Liver (tissue), 9 donors: Measurements from ENCODE around the gene IMPA2. TPM values are rescaled to one million over a fixed set of nuclear protein-coding genes. Genes with fewer than 3 reads are reported as not detected.

Source experiments
- DNase-seq: peaks from one replicate; pipeline ENCODE4 v3.0.0-alpha.2; 2017; ENCODE audit warnings: low spot score
- H3K27ac ChIP-seq, 2 donors: one replicate each; pipeline ENCODE4 v1.7.0; 2013; ENCODE audit warnings: inconsistent platforms in 2 of 2, low read length in 2 of 2, control low read depth in 1 of 2, low read depth in 1 of 2, mild to moderate bottlenecking in 1 of 2
- H3K27me3 ChIP-seq, 4 donors: one replicate each; pipeline versions ENCODE4 v1.6.1 to v1.7.0; 2013; ENCODE audit warnings: low read length in 3 of 4, inconsistent platforms in 1 of 4, mild to moderate bottlenecking in 1 of 4, moderate library complexity in 1 of 4; ENCODE audit not compliant: control insufficient read depth in 4 of 4, insufficient read depth in 4 of 4
- H3K36me3 ChIP-seq, 4 donors: one replicate each; pipeline versions ENCODE4 v1.6.1 to v1.7.0; 2013; ENCODE audit warnings: low read length in 3 of 4, mild to moderate bottlenecking in 3 of 4, low read depth in 1 of 4, moderate library complexity in 1 of 4; ENCODE audit not compliant: control insufficient read depth in 4 of 4, insufficient read depth in 3 of 4
- H3K4me1 ChIP-seq, 4 donors: one replicate each; pipeline versions ENCODE4 v1.6.1 to v1.7.0; 2013; ENCODE audit warnings: low read length in 3 of 4, mild to moderate bottlenecking in 3 of 4, moderate library complexity in 1 of 4; ENCODE audit not compliant: control insufficient read depth in 4 of 4, insufficient read depth in 4 of 4
- H3K4me3 ChIP-seq, 3 donors: one replicate each; pipeline versions ENCODE4 v1.6.1 to v1.7.0; 2013; ENCODE audit warnings: low read length in 3 of 3, control low read depth in 1 of 3, low read depth in 1 of 3, mild to moderate bottlenecking in 1 of 3
- H3K9ac ChIP-seq, 2 donors: one replicate each; pipeline ENCODE4 v1.7.0; 2013; ENCODE audit warnings: low read length in 2 of 2, mild to moderate bottlenecking in 2 of 2, moderate library complexity in 2 of 2, control low read depth in 1 of 2, low read depth in 1 of 2
- H3K9me3 ChIP-seq, 4 donors: one replicate each; pipeline versions ENCODE4 v1.6.1 to v1.7.0; 2013; ENCODE audit warnings: low read length in 3 of 4; ENCODE audit not compliant: control insufficient read depth in 4 of 4
- EGR1 ChIP-seq, 2 donors: IDR thresholded peaks; 2 replicates each; pipeline ENCODE4 v1.6.1; 2016 to 2018; ENCODE audit warnings: antibody characterized with exemption in 2 of 2, low read depth in 2 of 2
- FOXA2 ChIP-seq: IDR thresholded peaks from 2 replicates; pipeline ENCODE4 v1.6.1; 2016; ENCODE audit warnings: antibody characterized with exemption
- GABPA ChIP-seq, 2 donors: IDR thresholded peaks in 1 of 2; conservative IDR thresholded peaks in 1 of 2; 2 replicates each; pipeline ENCODE4 v1.6.1; 2016; ENCODE audit warnings: antibody characterized with exemption in 2 of 2, mild to moderate bottlenecking in 1 of 2, moderate library complexity in 1 of 2
- HNF4A ChIP-seq, 2 donors: conservative IDR thresholded peaks; 2 replicates each; pipeline ENCODE4 v1.6.1; 2016; ENCODE audit warnings: antibody characterized with exemption in 2 of 2, mild to moderate bottlenecking in 2 of 2
- JUND ChIP-seq, 2 donors: IDR thresholded peaks; 2 replicates each; pipeline ENCODE4 v1.6.1; 2016; ENCODE audit warnings: antibody characterized with exemption in 2 of 2
- NR2F2 ChIP-seq: IDR thresholded peaks from 2 replicates; pipeline ENCODE4 v1.6.1; 2016; ENCODE audit warnings: antibody characterized with exemption
- RXRA ChIP-seq, 2 donors: IDR thresholded peaks; 2 replicates each; pipeline ENCODE4 v1.6.1; 2017 to 2018; ENCODE audit warnings: antibody characterized with exemption in 2 of 2, mild to moderate bottlenecking in 1 of 2
- SP1 ChIP-seq: IDR thresholded peaks from 2 replicates; pipeline ENCODE4 v1.6.1; 2018; ENCODE audit warnings: antibody characterized with exemption, mild to moderate bottlenecking
- TAF1 ChIP-seq: conservative IDR thresholded peaks from 2 replicates; pipeline ENCODE4 v1.6.1; 2016; ENCODE audit warnings: antibody characterized with exemption, mild to moderate bottlenecking
- WGBS: extraction: QIAGEN DNeasy Blood & Tissue Kit; methylation state at CpG from one replicate; pipeline ENCODE4 v1.1.7; 2013; 5-methylcytosine and 5-hydroxymethylcytosine counted together
- polyA plus RNA-seq, 2 donors: library from polyadenylated mRNA; stranded (reverse) in 1 of 2; unstranded in 1 of 2; fragments of 200-250 nt in 1 of 2; fragments of >200 nt in 1 of 2; fragmentation: Nextera tagmentation in 1 of 2; extraction: Ambion mirVana in 1 of 2; gene quantifications; one replicate each; pipeline versions ENCODE4 v1.2.1 to v1.2.3, GENCODE V29; 2013 to 2015
- total RNA-seq, 2 donors: library from RNA; depleted of rRNA; stranded (reverse); fragments of >200 nt; gene quantifications; one replicate each; pipeline ENCODE4 v1.2.3, GENCODE V29; 2014
- TF ChIP-seq, protein P1 (sequence below): IDR thresholded peaks from 2 replicates; pipeline ENCODE4 v1.6.1; 2016; ENCODE audit warnings: antibody characterized with exemption
- TF ChIP-seq, protein P2 (sequence below): IDR thresholded peaks from 2 replicates; pipeline ENCODE4 v1.6.1; 2016; ENCODE audit warnings: antibody characterized with exemption, mild to moderate bottlenecking
- TF ChIP-seq, protein P3 (sequence below): IDR thresholded peaks from 2 replicates; pipeline ENCODE4 v1.6.1; 2016; ENCODE audit warnings: antibody characterized with exemption
- donor health status: healthy.
- donor health status: healthy.
- donor health status: healthy.
- donor health status: healthy.
- donor health status: healthy.

IMPA2 gene
- total and polyA plus RNA-seq, 4 donors = 27.5 to 55.8 (median 48.2) TPM

GRCh38 chr18:12059334-12060181 lies 78.3 kb downstream of the IMPA2 start:
- H3K4me3 ChIP-seq = no peak overlapping the region
- no peaks in the 10 kb centered on the region for H3K9me3 ChIP-seq
- H3K36me3 ChIP-seq = no peaks in the 10 kb centered on the region
- H3K27ac ChIP-seq = no peak overlapping the region
- 88% methylated on average over 16 of the region's 16 CpGs for WGBS
- TF ChIP-seq JUND (IDR thresholded peaks at IDR 0.05) = no peak
- TF ChIP-seq, protein P1, sequence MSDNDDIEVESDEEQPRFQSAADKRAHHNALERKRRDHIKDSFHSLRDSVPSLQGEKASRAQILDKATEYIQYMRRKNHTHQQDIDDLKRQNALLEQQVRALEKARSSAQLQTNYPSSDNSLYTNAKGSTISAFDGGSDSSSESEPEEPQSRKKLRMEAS = no peak
- TF ChIP-seq NR2F2 = no peak
- no peak for TF ChIP-seq RXRA (IDR thresholded peaks at IDR 0.05)
- TF ChIP-seq, protein P2, sequence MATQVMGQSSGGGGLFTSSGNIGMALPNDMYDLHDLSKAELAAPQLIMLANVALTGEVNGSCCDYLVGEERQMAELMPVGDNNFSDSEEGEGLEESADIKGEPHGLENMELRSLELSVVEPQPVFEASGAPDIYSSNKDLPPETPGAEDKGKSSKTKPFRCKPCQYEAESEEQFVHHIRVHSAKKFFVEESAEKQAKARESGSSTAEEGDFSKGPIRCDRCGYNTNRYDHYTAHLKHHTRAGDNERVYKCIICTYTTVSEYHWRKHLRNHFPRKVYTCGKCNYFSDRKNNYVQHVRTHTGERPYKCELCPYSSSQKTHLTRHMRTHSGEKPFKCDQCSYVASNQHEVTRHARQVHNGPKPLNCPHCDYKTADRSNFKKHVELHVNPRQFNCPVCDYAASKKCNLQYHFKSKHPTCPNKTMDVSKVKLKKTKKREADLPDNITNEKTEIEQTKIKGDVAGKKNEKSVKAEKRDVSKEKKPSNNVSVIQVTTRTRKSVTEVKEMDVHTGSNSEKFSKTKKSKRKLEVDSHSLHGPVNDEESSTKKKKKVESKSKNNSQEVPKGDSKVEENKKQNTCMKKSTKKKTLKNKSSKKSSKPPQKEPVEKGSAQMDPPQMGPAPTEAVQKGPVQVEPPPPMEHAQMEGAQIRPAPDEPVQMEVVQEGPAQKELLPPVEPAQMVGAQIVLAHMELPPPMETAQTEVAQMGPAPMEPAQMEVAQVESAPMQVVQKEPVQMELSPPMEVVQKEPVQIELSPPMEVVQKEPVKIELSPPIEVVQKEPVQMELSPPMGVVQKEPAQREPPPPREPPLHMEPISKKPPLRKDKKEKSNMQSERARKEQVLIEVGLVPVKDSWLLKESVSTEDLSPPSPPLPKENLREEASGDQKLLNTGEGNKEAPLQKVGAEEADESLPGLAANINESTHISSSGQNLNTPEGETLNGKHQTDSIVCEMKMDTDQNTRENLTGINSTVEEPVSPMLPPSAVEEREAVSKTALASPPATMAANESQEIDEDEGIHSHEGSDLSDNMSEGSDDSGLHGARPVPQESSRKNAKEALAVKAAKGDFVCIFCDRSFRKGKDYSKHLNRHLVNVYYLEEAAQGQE = no peak
- TF ChIP-seq EGR1 (IDR thresholded peaks at IDR 0.05; ENCODE audit: low read depth in 2 of 2) = no peak
- no peak for TF ChIP-seq FOXA2
- TF ChIP-seq, protein P3, sequence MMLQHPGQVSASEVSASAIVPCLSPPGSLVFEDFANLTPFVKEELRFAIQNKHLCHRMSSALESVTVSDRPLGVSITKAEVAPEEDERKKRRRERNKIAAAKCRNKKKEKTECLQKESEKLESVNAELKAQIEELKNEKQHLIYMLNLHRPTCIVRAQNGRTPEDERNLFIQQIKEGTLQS = no peak
- no peak for TF ChIP-seq TAF1
- DNase-seq = no peak
- H3K4me1 ChIP-seq = no peaks in the 10 kb centered on the region
- no peaks in the 10 kb centered on the region for H3K27me3 ChIP-seq
- no peak overlapping the region for H3K9ac ChIP-seq

DNA sequence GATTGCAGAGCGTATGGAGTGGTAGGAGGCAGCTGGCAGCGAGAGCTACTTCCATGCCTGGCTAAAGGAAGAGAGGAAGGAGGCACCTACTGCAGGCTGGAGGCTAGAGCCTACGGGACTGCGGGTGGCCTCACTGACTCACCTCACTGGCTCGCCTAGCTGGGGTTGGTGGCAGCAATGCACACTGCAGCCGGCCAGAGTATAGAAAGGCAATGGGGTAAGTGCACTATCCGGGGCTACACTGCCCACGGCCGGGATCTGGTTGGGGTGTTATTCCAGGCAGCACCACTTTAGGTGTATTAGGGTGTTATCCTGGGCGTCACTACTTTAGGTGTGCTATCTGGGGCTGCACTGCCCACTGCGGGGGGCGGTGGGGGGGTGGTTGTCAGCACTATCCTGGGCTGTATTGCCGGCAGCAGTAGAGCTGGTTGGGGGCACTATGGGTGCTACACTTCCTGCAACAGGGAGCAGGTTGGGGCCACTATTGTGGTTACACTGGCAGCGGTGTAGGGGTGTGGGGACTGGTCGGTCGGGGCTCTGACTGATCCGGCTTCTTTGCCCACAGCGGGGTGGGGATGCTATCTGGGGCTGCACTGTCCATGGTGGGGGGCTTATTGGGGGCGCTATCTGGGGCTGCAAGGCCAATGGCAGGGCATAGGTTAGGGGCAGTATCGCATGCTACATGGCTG lies 79.0 kb downstream of the IMPA2 start:
- no peaks in the 10 kb centered on the region for H3K27me3 ChIP-seq
- H3K27ac ChIP-seq = no peak overlapping the region
- no peak overlapping the region for H3K9ac ChIP-seq
- H3K4me1 ChIP-seq = no peaks in the 10 kb centered on the region
- no peaks in the 10 kb centered on the region for H3K9me3 ChIP-seq
- TF ChIP-seq GABPA (IDR thresholded peaks at IDR 0.05 in 1 of 2, conservative IDR thresholded peaks at IDR 0.05 in 1 of 2) = no peak
- TF ChIP-seq SP1 = no peak
- TF ChIP-seq, protein P3 = no peak
- no peak for TF ChIP-seq RXRA (IDR thresholded peaks at IDR 0.05)
- H3K36me3 ChIP-seq = no peaks in the 10 kb centered on the region
- H3K4me3 ChIP-seq = no peak overlapping the region
- DNase-seq = no peak
- 87% methylated on average over 20 of the region's 20 CpGs for WGBS

- Histone ChIP-seq H3K36me3 (no peaks in the 10 kb centered on the region), H3K4me3 (no peak overlapping the region), H3K4me1 (no peaks in the 10 kb centered on the region), H3K27ac (no peak overlapping the region), H3K9ac (no peak overlapping the region), H3K27me3 (no peaks in the 10 kb centered on the region), H3K9me3 (no peaks in the 10 kb centered on the region)
- TF ChIP-seq RXRA (IDR thresholded peaks at IDR 0.05) (no peak), GABPA (IDR thresholded peaks at IDR 0.05 in 1 of 2, conservative IDR thresholded peaks at IDR 0.05 in 1 of 2) (no peak), HNF4A (conservative IDR thresholded peaks at IDR 0.05) (no peak), FOXA2 (no peak)
- TF ChIP-seq, protein P2 = no peak
- no peak for DNase-seq
- WGBS = 90% methylated on average over 14 of the region's 14 CpGs
These were observed 80.4 kb downstream of the IMPA2 start for GRCh38 chr18:12061685-12062084.
